ENCODE measurements around the gene PTRH1.

DNA sequence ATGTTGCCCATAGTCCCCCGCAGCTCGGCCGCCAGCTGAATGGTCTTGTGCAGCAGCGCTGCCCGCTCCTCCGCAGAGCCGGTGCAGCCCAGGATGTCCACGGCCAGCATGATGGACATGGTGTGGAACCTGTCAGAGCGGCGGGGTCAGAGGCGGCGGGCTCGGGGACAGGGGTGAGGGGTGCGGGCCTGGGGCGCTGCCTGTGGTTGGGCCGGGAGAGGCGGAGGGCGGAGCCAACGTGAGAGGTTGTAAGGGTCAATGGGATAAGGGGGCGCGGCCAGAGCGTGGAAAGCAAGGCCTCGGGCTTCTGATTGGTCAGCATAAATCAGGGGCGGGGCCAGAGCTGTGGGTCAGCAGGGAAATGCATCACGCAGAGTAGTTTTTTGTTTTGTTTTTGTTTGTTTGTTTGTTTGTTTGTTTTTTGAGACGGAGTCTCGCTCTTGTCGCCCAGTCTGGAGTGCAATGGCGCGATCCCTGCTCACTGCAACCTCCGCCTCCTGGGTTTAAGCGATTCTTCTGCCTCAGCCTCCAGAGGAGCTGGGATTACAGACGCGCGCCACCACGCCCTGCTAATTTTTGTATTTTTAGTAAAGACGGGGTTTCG lies 26.5 kb upstream of the PTRH1 start:
- TF ChIP-seq ZNF274 (IDR thresholded peaks at IDR 0.05; ENCODE audit: low read depth, low read length) (no peak), EZH2 (IDR thresholded peaks at IDR 0.05) (no peak), RAD21 (IDR thresholded peaks at IDR 0.05; ENCODE audit: low read depth) (no peak), SP1 (IDR thresholded peaks at IDR 0.05; ENCODE audit: low read depth) (no peak), POLR2A (IDR thresholded peaks at IDR 0.05; ENCODE audit: borderline replicate concordance, extremely low read depth, insufficient read depth, insufficient read length) (no peak), POLR2AphosphoS5 (IDR thresholded peaks at IDR 0.05; ENCODE audit: low read depth, low read length) (no peak), FOSL1 (IDR thresholded peaks at IDR 0.05; ENCODE audit: low read depth) (no peak)
- TF ChIP-seq, protein P1, sequence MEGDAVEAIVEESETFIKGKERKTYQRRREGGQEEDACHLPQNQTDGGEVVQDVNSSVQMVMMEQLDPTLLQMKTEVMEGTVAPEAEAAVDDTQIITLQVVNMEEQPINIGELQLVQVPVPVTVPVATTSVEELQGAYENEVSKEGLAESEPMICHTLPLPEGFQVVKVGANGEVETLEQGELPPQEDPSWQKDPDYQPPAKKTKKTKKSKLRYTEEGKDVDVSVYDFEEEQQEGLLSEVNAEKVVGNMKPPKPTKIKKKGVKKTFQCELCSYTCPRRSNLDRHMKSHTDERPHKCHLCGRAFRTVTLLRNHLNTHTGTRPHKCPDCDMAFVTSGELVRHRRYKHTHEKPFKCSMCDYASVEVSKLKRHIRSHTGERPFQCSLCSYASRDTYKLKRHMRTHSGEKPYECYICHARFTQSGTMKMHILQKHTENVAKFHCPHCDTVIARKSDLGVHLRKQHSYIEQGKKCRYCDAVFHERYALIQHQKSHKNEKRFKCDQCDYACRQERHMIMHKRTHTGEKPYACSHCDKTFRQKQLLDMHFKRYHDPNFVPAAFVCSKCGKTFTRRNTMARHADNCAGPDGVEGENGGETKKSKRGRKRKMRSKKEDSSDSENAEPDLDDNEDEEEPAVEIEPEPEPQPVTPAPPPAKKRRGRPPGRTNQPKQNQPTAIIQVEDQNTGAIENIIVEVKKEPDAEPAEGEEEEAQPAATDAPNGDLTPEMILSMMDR (IDR thresholded peaks at IDR 0.05 in 2 of 3, conservative IDR thresholded peaks at IDR 0.05 in 1 of 3; ENCODE audit: borderline replicate concordance in 1 of 3, insufficient read depth in 1 of 3, low read depth in 2 of 3, low read length in 2 of 3), result no peak
- TF ChIP-seq, protein P2, sequence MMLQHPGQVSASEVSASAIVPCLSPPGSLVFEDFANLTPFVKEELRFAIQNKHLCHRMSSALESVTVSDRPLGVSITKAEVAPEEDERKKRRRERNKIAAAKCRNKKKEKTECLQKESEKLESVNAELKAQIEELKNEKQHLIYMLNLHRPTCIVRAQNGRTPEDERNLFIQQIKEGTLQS (IDR thresholded peaks at IDR 0.05), result no peak
